ENCODE data around the gene SUSD1.
A peak's percentile ranks its signal among the peaks of the same experiment; 100 is the strongest.

SUSD1 gene

GRCh38 chr9:112110094-112110776 lies 64.9 kb downstream of the SUSD1 start:
- peaks cover 5% of the 10 kb centered on the region; the same call in 1 of the 2 replicates for H3K4me1 ChIP-seq (ENCODE audit: control insufficient read depth, insufficient read depth, low read length)
- H3K9me3 ChIP-seq (ENCODE audit: control insufficient read depth, insufficient read depth, low read depth, low read length) = no peaks in the 10 kb centered on the region
- no peak overlapping the region for H3K27ac ChIP-seq (ENCODE audit: extremely low read depth, low read depth, low read length)
- ChIA-PET POLR2A (interaction anchor here (0.9 kb wide), 1 partner anchor 224 kb away, joined by 5 read pairs; the partner anchor contains the start of gene PTBP3), CTCF (interaction anchor here (0.5 to 2.5 kb wide), 8 partner anchors 10 to 375 kb away, joined by 3 to 26 read pairs (median 4); no protein-coding TSS in a partner anchor)
- H3K36me3 ChIP-seq (ENCODE audit: control insufficient read depth in 2 of 2, insufficient read depth in 1 of 2, low read length in 2 of 2) = peaks cover 0 to 4% of the 10 kb centered on the region in 2 experiments; a peak in 2 of 3 replicates
- no peak overlapping the region for H3K4me3 ChIP-seq (ENCODE audit: low read depth, low read length)
- TF ChIP-seq ZNF335 (tag by site-specific recombination; conservative IDR thresholded peaks at IDR 0.05) (no peak), ZBTB21 (tag by site-specific recombination; IDR thresholded peaks at IDR 0.05) (no peak), ZNF48 (tag by site-specific recombination; IDR thresholded peaks at IDR 0.05) (no peak), ZNF521 (tag by site-specific recombination; IDR thresholded peaks at IDR 0.05) (no peak), ZNF792 (tag by site-specific recombination; IDR thresholded peaks at IDR 0.05) (no peak), ZNF211 (tag by site-specific recombination; IDR thresholded peaks at IDR 0.05; ENCODE audit: low read depth) (no peak), KLF8 (tag by site-specific recombination; IDR thresholded peaks at IDR 0.05) (0 out of 2 replicates have a peak, but pooled peaks have one; percentile 26), HOXA7 (CRISPR knock-in tag; IDR thresholded peaks at IDR 0.05; ENCODE audit: borderline replicate concordance) (no peak), ZBTB17 (tag by site-specific recombination; IDR thresholded peaks at IDR 0.05) (0 out of 2 replicates have a peak, but pooled peaks have one; percentile 12), ZBTB20 (tag by site-specific recombination; IDR thresholded peaks at IDR 0.05) (no peak), KLF1 (tag by site-specific recombination; IDR thresholded peaks at IDR 0.05) (no peak), ZNF76 (tag by site-specific recombination; IDR thresholded peaks at IDR 0.05; ENCODE audit: borderline replicate concordance, low read depth) (no peak)
- TF ChIP-seq, protein P1, sequence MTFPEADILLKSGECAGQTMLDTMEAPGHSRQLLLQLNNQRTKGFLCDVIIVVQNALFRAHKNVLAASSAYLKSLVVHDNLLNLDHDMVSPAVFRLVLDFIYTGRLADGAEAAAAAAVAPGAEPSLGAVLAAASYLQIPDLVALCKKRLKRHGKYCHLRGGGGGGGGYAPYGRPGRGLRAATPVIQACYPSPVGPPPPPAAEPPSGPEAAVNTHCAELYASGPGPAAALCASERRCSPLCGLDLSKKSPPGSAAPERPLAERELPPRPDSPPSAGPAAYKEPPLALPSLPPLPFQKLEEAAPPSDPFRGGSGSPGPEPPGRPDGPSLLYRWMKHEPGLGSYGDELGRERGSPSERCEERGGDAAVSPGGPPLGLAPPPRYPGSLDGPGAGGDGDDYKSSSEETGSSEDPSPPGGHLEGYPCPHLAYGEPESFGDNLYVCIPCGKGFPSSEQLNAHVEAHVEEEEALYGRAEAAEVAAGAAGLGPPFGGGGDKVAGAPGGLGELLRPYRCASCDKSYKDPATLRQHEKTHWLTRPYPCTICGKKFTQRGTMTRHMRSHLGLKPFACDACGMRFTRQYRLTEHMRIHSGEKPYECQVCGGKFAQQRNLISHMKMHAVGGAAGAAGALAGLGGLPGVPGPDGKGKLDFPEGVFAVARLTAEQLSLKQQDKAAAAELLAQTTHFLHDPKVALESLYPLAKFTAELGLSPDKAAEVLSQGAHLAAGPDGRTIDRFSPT (tag by site-specific recombination; IDR thresholded peaks at IDR 0.05) = no peak

GRCh38 chr9:112104901-112105300 lies 70.2 kb downstream of the SUSD1 start:
- no peak overlapping the region for H3K27ac ChIP-seq (ENCODE audit: extremely low read depth, low read depth, low read length)
- no peak for TF ChIP-seq ZSCAN18 (tag by site-specific recombination; IDR thresholded peaks at IDR 0.05)
- TF ChIP-seq WT1 (tag by site-specific recombination; IDR thresholded peaks at IDR 0.05) = no peak
- TF ChIP-seq ZNF423 (tag by site-specific recombination; IDR thresholded peaks at IDR 0.05) = no peak
- no peak for TF ChIP-seq ZSCAN16 (tag by site-specific recombination; IDR thresholded peaks at IDR 0.05)
- TF ChIP-seq ZNF624 (tag by site-specific recombination; IDR thresholded peaks at IDR 0.05) = no peak
- TF ChIP-seq, protein P2, sequence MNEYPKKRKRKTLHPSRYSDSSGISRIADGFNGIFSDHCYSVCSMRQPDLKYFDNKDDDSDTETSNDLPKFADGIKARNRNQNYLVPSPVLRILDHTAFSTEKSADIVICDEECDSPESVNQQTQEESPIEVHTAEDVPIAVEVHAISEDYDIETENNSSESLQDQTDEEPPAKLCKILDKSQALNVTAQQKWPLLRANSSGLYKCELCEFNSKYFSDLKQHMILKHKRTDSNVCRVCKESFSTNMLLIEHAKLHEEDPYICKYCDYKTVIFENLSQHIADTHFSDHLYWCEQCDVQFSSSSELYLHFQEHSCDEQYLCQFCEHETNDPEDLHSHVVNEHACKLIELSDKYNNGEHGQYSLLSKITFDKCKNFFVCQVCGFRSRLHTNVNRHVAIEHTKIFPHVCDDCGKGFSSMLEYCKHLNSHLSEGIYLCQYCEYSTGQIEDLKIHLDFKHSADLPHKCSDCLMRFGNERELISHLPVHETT (tag by site-specific recombination; IDR thresholded peaks at IDR 0.05) = no peak
- TF ChIP-seq, protein P3, sequence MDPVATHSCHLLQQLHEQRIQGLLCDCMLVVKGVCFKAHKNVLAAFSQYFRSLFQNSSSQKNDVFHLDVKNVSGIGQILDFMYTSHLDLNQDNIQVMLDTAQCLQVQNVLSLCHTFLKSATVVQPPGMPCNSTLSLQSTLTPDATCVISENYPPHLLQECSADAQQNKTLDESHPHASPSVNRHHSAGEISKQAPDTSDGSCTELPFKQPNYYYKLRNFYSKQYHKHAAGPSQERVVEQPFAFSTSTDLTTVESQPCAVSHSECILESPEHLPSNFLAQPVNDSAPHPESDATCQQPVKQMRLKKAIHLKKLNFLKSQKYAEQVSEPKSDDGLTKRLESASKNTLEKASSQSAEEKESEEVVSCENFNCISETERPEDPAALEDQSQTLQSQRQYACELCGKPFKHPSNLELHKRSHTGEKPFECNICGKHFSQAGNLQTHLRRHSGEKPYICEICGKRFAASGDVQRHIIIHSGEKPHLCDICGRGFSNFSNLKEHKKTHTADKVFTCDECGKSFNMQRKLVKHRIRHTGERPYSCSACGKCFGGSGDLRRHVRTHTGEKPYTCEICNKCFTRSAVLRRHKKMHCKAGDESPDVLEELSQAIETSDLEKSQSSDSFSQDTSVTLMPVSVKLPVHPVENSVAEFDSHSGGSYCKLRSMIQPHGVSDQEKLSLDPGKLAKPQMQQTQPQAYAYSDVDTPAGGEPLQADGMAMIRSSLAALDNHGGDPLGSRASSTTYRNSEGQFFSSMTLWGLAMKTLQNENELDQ (tag by site-specific recombination; IDR thresholded peaks at IDR 0.05; ENCODE audit: low read depth) = no peak
- TF ChIP-seq ZNF792 (tag by site-specific recombination; IDR thresholded peaks at IDR 0.05) = no peak

More at GRCh38 chr9:112104901-112105300, 70.2 kb downstream of the SUSD1 start:
- no peaks in the 10 kb centered on the region for H3K4me1 ChIP-seq (ENCODE audit: control insufficient read depth, insufficient read depth, low read length)
- no peaks in the 10 kb centered on the region; a peak in 1 of 3 replicates for H3K36me3 ChIP-seq (ENCODE audit: control insufficient read depth in 2 of 2, insufficient read depth in 1 of 2, low read length in 2 of 2)
- no peak overlapping the region for H3K4me3 ChIP-seq (ENCODE audit: low read depth, low read length)
- H3K9me3 ChIP-seq (ENCODE audit: control insufficient read depth, insufficient read depth, low read depth, low read length) = no peaks in the 10 kb centered on the region
- CTCF ChIA-PET = interaction anchor here (0.7 to 1.7 kb wide), 3 partner anchors 8 to 798 kb away, joined by 3 to 15 read pairs (median 3); no protein-coding TSS in a partner anchor
- POLR2A ChIA-PET = no interaction called here

Measured in HEK293 (cell line).